H4 (cell line): ENCODE results near the gene MAPK8IP1. TPM values are rescaled to one million over a fixed set of nuclear protein-coding genes. Genes with fewer than 3 reads are reported as not detected.
A peak's percentile ranks its signal among the peaks of the same experiment; 100 is the strongest.

ENCODE experiments used
- DNase-seq: peaks from one replicate; pipeline ENCODE4 v3.0.0-alpha.2; 2015; ENCODE audit warnings: low spot score
- total RNA-seq: library from RNA; depleted of rRNA; stranded (reverse); fragments of >200 nt; shearing (Covaris generic); gene quantifications from 2 replicates; pipeline ENCODE4 v1.2.3, GENCODE V29; 2014

The MAPK8IP1 gene
- total RNA-seq, 1 experiment from 2014 or later = 11.9 TPM

GRCh38 chr11:45907911-45908370, 22.5 kb downstream of the MAPK8IP1 start:
- DNase-seq = no peak

GRCh38 chr11:45909594-45910475, 24.4 kb downstream of the MAPK8IP1 start:
- DNase-seq = no peak

GRCh38 chr11:45910623-45911022, 25.2 kb downstream of the MAPK8IP1 start:
- DNase-seq = no peak

- no peak for DNase-seq
Observed at GRCh38 chr11:45913514-45913913, 28.1 kb downstream of the MAPK8IP1 start.

- DNase-seq = no peak
Observed at GRCh38 chr11:45913942-45914635, 28.6 kb downstream of the MAPK8IP1 start.

GRCh38 chr11:45915446-45915845, 30.0 kb downstream of the MAPK8IP1 start:
- DNase-seq = no peak

GRCh38 chr11:45917286-45917622, 31.8 kb downstream of the MAPK8IP1 start:
- DNase-seq = no peak

GRCh38 chr11:45917623-45918330, 32.3 kb downstream of the MAPK8IP1 start, which contains the start of gene PEX16:
Gene PEX16 (minus strand): TSS chr11:45917877. CDS start chr11:45917811, 66 bp downstream.
- DNase-seq = peak; percentile 100

- peak; percentile 79 for DNase-seq
Observed at GRCh38 chr11:45918331-45918941, 33.0 kb downstream of the MAPK8IP1 start.

- no peak for DNase-seq
Observed at GRCh38 chr11:45918962-45919675, 33.7 kb downstream of the MAPK8IP1 start.

- DNase-seq = no peak
Observed at GRCh38 chr11:45919806-45920530, 34.5 kb downstream of the MAPK8IP1 start.

GRCh38 chr11:45920531-45921477, 35.4 kb downstream of the MAPK8IP1 start:
- no peak for DNase-seq

- no peak for DNase-seq
Observed at GRCh38 chr11:45921561-45922424, 36.3 kb downstream of the MAPK8IP1 start.

GRCh38 chr11:45922425-45923082, 37.1 kb downstream of the MAPK8IP1 start, which contains the start of gene LARGE2:
Gene LARGE2 (plus strand): TSS chr11:45922656. CDS start chr11:45922883, 227 bp downstream.
- DNase-seq = no peak

GRCh38 chr11:45924036-45924915, 38.8 kb downstream of the MAPK8IP1 start:
- DNase-seq = no peak

GRCh38 chr11:45924927-45925326, 39.5 kb downstream of the MAPK8IP1 start:
- no peak for DNase-seq

- no peak for DNase-seq
Observed at GRCh38 chr11:45925550-45925949, 40.1 kb downstream of the MAPK8IP1 start.
